ENCODE measurements around the gene ACOX2. TPM values are rescaled to one million over a fixed set of nuclear protein-coding genes. Genes with fewer than 3 reads are reported as not detected.

ACOX2 gene
- total RNA-seq, 1 donor from 2014 or later: 20.2 TPM

GRCh38 chr3:58508437-58508836 lies 28.6 kb downstream of the ACOX2 start:
- ATAC-seq (no peak), DNase-seq (no peak)
- H3K9me3 ChIP-seq: no peaks in the 10 kb centered on the region
- TF ChIP-seq, protein P1, sequence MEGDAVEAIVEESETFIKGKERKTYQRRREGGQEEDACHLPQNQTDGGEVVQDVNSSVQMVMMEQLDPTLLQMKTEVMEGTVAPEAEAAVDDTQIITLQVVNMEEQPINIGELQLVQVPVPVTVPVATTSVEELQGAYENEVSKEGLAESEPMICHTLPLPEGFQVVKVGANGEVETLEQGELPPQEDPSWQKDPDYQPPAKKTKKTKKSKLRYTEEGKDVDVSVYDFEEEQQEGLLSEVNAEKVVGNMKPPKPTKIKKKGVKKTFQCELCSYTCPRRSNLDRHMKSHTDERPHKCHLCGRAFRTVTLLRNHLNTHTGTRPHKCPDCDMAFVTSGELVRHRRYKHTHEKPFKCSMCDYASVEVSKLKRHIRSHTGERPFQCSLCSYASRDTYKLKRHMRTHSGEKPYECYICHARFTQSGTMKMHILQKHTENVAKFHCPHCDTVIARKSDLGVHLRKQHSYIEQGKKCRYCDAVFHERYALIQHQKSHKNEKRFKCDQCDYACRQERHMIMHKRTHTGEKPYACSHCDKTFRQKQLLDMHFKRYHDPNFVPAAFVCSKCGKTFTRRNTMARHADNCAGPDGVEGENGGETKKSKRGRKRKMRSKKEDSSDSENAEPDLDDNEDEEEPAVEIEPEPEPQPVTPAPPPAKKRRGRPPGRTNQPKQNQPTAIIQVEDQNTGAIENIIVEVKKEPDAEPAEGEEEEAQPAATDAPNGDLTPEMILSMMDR (IDR thresholded peaks at IDR 0.05): no peak
- H3K27me3 ChIP-seq (ENCODE audit: low read depth): no peaks in the 10 kb centered on the region
- no peak overlapping the region for H3K4me3 ChIP-seq
- H3K27ac ChIP-seq: no peak overlapping the region
- peaks cover 18% of the 10 kb centered on the region for H3K36me3 ChIP-seq
- intact Hi-C loops (cut with DNase I): no loop called here
- H3K4me1 ChIP-seq: no peaks in the 10 kb centered on the region

DNA sequence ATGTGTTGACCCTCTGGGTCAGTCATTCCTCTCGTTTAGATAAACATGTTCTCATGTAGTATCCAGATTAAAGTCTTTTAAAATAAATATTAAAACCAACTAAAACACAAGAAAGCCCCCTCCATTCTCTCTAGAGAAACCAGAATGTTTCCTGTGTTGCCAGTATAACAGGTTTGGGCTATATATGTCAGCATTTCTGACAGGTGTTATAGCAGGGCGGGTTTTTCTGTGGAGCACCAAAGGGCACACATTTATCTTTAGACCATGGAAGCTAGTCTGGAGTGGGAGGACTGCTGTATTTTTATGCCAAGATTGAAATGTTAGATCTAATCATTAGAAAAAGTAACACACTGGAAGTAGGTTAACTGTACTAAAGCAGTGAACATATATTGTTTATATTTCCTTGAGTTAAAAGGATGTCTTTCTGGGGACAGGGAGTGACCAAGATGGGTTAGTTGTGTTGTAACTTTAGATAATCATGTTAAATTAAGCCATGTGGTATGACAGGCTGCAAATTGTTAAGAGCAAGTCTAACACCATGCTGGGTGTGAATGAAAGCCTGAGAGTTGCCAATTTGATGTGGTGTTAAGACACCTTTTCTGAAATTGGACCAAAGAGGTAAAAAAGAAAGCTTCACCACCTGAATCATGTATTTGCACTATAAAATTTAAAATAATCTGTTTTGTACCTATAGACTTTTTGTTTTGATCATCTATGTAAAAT lies 29.5 kb downstream of the ACOX2 start:
- no peak overlapping the region for H3K4me3 ChIP-seq
- DNase-seq (no peak), ATAC-seq (no peak)
- no peaks in the 10 kb centered on the region for H3K4me1 ChIP-seq
- H3K9me3 ChIP-seq: no peaks in the 10 kb centered on the region
- H3K27me3 ChIP-seq (ENCODE audit: low read depth): no peaks in the 10 kb centered on the region
- H3K27ac ChIP-seq: no peak overlapping the region
- TF ChIP-seq, protein P1 (IDR thresholded peaks at IDR 0.05): no peak
- intact Hi-C loops (cut with DNase I): no loop called here
- peaks cover 17% of the 10 kb centered on the region for H3K36me3 ChIP-seq

GRCh38 chr3:58502872-58503271 lies 34.1 kb downstream of the ACOX2 start:
- no peaks in the 10 kb centered on the region for H3K4me1 ChIP-seq
- TF ChIP-seq, protein P1 (IDR thresholded peaks at IDR 0.05): no peak
- ATAC-seq: no peak
- no peak overlapping the region for H3K4me3 ChIP-seq
- DNase-seq: no peak
- intact Hi-C loops (cut with DNase I): no loop called here
- no peaks in the 10 kb centered on the region for H3K27me3 ChIP-seq (ENCODE audit: low read depth)
- peaks cover 42% of the 10 kb centered on the region for H3K36me3 ChIP-seq
- no peaks in the 10 kb centered on the region for H3K9me3 ChIP-seq
- H3K27ac ChIP-seq: no peak overlapping the region

GRCh38 chr3:58497097-58497496 lies 39.9 kb downstream of the ACOX2 start:
- H3K27me3 ChIP-seq (ENCODE audit: low read depth): no peaks in the 10 kb centered on the region
- intact Hi-C loops (cut with DNase I): no loop called here

DNA sequence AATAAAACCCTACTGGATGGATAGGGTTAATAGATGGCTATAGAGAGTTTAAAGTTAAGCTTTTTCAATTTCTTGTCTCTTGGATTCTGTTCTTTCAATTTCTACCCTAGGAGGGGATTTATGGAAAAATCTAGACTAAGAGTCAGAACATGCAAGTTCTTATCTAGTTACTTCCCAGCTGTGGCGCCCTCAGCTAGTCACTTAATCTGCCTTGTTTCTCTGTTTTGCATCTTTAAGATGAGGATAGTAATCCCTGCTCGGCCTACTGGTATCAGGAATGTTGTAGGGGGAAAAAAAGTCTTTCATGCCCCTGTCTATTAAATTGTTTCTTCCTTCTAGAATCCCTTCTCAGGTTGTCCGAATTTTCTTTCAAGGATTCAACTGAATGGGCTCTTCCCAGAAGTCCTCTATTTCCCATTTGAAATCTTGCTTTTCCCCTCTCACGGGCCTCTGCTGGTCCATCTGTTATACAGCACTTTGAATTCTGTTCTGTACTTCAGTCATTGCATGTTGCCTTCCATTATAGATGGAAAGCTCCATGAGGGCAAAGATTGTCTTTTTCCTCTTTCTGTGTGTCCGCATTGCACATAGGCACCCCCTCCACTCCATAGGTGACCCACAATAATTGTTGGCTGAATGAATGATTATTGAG lies 40.7 kb downstream of the ACOX2 start:
- ATAC-seq (no peak), DNase-seq (no peak)
- peaks cover 46% of the 10 kb centered on the region for H3K4me1 ChIP-seq
- no peaks in the 10 kb centered on the region for H3K27me3 ChIP-seq (ENCODE audit: low read depth)
- TF ChIP-seq, protein P1 (IDR thresholded peaks at IDR 0.05): no peak
- no peak overlapping the region for H3K27ac ChIP-seq
- intact Hi-C loops (cut with DNase I): no loop called here
- H3K9me3 ChIP-seq: no peaks in the 10 kb centered on the region
- H3K36me3 ChIP-seq: peaks cover 15% of the 10 kb centered on the region
- no peak overlapping the region for H3K4me3 ChIP-seq

More at GRCh38 chr3:58497097-58497496, 39.9 kb downstream of the ACOX2 start:
- H3K27ac ChIP-seq: no peak overlapping the region
- TF ChIP-seq, protein P1 (IDR thresholded peaks at IDR 0.05): no peak
- H3K36me3 ChIP-seq: peaks cover 23% of the 10 kb centered on the region
- no peak overlapping the region for H3K4me3 ChIP-seq
- H3K9me3 ChIP-seq: no peaks in the 10 kb centered on the region
- DNase-seq (no peak), ATAC-seq (no peak)
- H3K4me1 ChIP-seq: peaks cover 44% of the 10 kb centered on the region

Measured in lower lobe of right lung (tissue), 2 donors.